NCI-H345 treated with DMSO at 0.1 percent for 48 hours (cell line): ENCODE measurements around the gene HEATR5A.
A peak's percentile ranks its signal among the peaks of the same experiment; 100 is the strongest.
"Not testable (repeated sequence)": the region's sequence is repeated elsewhere in the genome, so short reads cannot be mapped to it uniquely, and the experiment has no call there.

Experiments
- DNase-seq: peaks from one replicate; lab custom pipeline; 2025; ENCODE audit not compliant: unreplicated experiment; lab: John Stamatoyannopoulos, UW

The HEATR5A gene

GRCh38 chr14:31420319-31421111 lies at the start of gene HEATR5A:
Gene HEATR5A, minus strand, starts transcription at chr14:31420550. Its CDS starts 17,575 bp downstream, at chr14:31402975.
- DNase-seq, result peak; percentile 88

- DNase-seq, result no peak
These were observed 46.2 kb upstream of the HEATR5A start for GRCh38 chr14:31466554-31466953.

- no peak for DNase-seq
These were observed 44.8 kb upstream of the HEATR5A start for GRCh38 chr14:31465111-31465510.

GRCh38 chr14:31462450-31462849 lies 42.1 kb upstream of the HEATR5A start:
- DNase-seq, result not testable (repeated sequence)

GRCh38 chr14:31461545-31461944 lies 41.2 kb upstream of the HEATR5A start:
- no peak for DNase-seq

- DNase-seq, result no peak
These were observed 37.6 kb upstream of the HEATR5A start for GRCh38 chr14:31457665-31458659.

- DNase-seq, result peak; percentile 96
These were observed 36.7 kb upstream of the HEATR5A start, which contains the start of gene DTD2 for GRCh38 chr14:31456841-31457664. Gene DTD2, minus strand, starts transcription at chr14:31457506. Its CDS starts 113 bp downstream, at chr14:31457393.

GRCh38 chr14:31449971-31450610 lies 29.7 kb upstream of the HEATR5A start:
- DNase-seq, result no peak

GRCh38 chr14:31449136-31449535 lies 28.8 kb upstream of the HEATR5A start:
- no peak for DNase-seq

- no peak for DNase-seq
These were observed 25.4 kb upstream of the HEATR5A start for GRCh38 chr14:31445703-31446102.

- DNase-seq, result no peak
These were observed 21.9 kb upstream of the HEATR5A start for GRCh38 chr14:31442284-31442683.

GRCh38 chr14:31441273-31442111 lies 21.1 kb upstream of the HEATR5A start:
- DNase-seq, result no peak

- DNase-seq, result no peak
These were observed 19.9 kb upstream of the HEATR5A start for GRCh38 chr14:31440280-31440679.

GRCh38 chr14:31439561-31439960 lies 19.2 kb upstream of the HEATR5A start:
- no peak for DNase-seq

- DNase-seq, result not testable (repeated sequence)
These were observed 16.8 kb upstream of the HEATR5A start for GRCh38 chr14:31437045-31437691.

- no peak for DNase-seq
These were observed 14.9 kb upstream of the HEATR5A start for GRCh38 chr14:31435276-31435675.

GRCh38 chr14:31430634-31431264 lies 10.4 kb upstream of the HEATR5A start:
- no peak for DNase-seq

GRCh38 chr14:31429791-31430190 lies 9.4 kb upstream of the HEATR5A start:
- no peak for DNase-seq
